ENCODE results near the gene DLK2. TPM values are rescaled to one million over a fixed set of nuclear protein-coding genes. Genes with fewer than 3 reads are reported as not detected.

Gene DLK2, protein sequence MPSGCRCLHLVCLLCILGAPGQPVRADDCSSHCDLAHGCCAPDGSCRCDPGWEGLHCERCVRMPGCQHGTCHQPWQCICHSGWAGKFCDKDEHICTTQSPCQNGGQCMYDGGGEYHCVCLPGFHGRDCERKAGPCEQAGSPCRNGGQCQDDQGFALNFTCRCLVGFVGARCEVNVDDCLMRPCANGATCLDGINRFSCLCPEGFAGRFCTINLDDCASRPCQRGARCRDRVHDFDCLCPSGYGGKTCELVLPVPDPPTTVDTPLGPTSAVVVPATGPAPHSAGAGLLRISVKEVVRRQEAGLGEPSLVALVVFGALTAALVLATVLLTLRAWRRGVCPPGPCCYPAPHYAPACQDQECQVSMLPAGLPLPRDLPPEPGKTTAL
- 1.0 and 1.5 TPM in 2 replicates for total RNA-seq

DNA sequence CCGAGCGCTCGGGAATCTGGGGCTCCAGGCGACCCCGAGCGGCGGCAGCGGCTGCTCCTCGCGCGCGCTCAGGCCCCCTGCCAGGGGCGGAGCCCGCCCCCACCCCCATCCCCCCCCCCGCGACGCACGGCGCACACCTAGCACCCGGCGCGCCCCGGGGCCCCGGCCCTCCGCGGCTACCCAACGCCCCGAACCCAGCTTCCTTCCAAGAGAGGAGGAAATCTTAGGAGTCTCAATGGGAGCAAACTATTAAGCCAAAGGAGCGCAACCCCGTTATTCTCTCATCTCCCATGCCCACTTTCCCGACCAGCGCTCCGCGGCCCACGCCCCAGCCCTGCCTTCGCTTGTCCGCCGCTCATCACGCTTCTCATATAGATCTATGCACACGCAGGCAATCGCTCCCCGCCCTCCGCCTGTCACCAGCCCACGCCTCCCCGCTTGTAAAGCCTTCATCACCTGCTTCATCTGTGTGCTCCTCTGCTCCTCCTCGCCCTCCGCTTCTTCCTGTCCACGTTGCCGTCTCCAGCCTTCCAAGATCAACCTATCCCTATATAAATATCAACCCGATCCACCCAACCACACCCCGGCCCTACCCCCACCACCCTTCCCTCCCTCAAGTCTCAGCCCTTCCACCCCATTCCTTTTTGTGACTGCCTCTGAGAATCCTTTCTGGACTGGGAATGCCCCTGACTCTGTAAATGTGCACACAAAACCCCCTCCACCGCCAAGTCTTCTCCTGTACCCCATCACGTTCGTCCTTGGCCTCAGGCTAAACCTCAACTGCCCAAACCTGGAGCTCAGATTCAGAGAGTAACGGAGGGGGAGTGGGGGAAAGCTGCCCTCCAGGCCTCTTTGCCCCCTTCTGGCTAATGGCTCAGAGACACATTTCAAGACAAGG is at the start of gene DLK2:
TSS of gene DLK2 (minus strand) at position 18 of the 898 bp plus-strand sequence. CDS start 723 bp downstream, outside the sequence.

DNA sequence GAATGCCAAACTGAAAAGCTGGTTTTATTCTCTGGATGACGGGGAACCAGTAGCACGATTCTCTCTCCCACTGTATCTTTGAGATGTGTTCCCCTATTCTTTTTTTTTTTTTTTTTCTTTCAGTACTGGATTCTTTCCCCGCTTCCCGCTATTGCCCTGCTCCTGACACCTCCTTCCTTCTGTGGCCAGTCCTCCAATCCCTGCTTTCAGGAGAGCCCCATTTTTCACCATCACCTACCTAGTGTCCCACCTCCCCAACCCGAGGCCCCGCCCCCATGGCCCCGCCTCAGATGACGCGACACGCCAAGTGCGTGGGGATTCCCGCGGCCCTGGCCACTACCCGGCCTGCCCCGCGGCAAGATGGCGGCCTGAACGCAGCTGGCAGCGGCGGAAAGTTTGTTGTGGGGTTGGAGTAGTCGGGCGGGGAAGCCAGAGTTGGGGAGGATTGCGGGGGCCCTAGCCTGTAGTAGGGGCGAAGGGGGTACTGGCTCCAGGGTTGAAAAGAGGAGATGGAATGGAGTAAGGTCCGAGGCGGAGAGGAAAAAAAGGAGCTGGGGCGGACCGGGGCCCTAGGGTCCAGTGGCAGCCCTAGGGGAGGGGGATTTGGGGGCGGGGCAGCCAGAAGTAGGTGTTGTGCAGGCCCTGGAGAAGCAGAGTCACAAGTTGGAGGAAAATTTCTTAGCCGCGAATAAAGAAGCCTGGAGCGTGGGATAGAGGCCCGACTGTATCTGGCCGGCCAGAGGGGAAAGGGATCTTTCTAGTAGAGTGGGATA is 22.1 kb upstream of the DLK2 start, which contains the start of gene TJAP1:
TSS of gene TJAP1 (plus strand) at position 336 of the 773 bp plus-strand sequence. CDS start 21,432 bp downstream, outside the sequence.

DNA sequence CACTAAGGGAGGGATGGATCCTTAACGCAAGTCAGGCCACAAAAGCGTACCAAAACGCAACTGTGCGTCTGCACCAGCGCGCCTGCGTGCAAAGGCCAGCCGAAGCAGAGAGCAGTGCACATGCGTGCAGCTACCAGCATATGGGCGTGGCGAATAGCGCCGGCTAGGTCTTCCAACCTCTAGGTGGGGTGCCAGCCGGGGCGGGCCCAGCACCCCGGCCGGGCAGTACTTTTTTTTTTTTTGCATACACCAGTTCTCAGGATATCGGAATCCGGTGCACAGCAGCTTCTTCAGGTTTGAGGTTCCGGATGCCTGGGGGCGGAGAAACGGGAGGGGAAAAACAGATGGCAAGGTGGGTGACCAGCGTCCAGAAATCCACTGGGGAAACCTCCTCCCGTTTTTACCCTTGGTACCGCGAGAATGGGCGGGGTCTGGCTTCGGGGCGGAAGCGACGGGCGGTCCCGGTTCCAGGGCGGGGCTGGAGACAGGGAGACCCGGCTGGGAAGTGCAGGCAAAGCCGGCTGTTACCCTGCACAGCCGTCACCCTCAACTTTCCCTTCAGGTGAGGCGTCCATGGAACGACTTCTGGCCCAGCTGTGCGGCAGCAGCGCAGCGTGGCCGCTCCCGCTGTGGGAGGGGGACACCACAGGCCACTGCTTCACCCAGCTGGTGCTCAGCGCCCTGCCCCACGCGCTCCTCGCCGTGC is 27.8 kb downstream of the DLK2 start, which contains the start of gene ABCC10:
TSS of gene ABCC10 (plus strand) at position 136 of the 706 bp plus-strand sequence. CDS start at position 574, 438 bp downstream.

Other genes with a start within 250 kb of the DLK2 start
- 70.2 and 74.8 TPM in 2 replicates for gene DNPH1, start 226.1 kb downstream of the DLK2 start, total RNA-seq
- gene TTBK1, start 212.1 kb downstream of the DLK2 start, total RNA-seq = under 0.01 TPM in 1 of 2 replicates, not detected in the other
- gene SLC22A7, start 157.3 kb downstream of the DLK2 start, total RNA-seq = not detected in 2 replicates
- not detected in 2 replicates for gene CRIP3, start 146.7 kb downstream of the DLK2 start, total RNA-seq
- 5.4 and 6.2 TPM in 2 replicates for gene ZNF318, start 85.9 kb downstream of the DLK2 start, total RNA-seq
- gene ABCC10, start 28.0 kb downstream of the DLK2 start, total RNA-seq = 14.1 and 20.8 TPM in 2 replicates
- gene TJAP1, start 22.0 kb upstream of the DLK2 start, total RNA-seq = 18.5 and 20.4 TPM in 2 replicates
- under 0.01 and 0.15 TPM in 2 replicates for gene LRRC73, start 54.8 kb upstream of the DLK2 start, total RNA-seq
- gene YIPF3, start 61.4 kb upstream of the DLK2 start, total RNA-seq = 110 and 117 TPM in 2 replicates
- 24.2 and 27.9 TPM in 2 replicates for gene POLR1C, start 61.5 kb upstream of the DLK2 start, total RNA-seq
- 15.2 and 15.5 TPM in 2 replicates for gene XPO5, start 120.5 kb upstream of the DLK2 start, total RNA-seq
- 18.3 and 19.2 TPM in 2 replicates for gene POLH, start 120.6 kb upstream of the DLK2 start, total RNA-seq
- 49.9 and 50.6 TPM in 2 replicates for gene GTPBP2, start 173.7 kb upstream of the DLK2 start, total RNA-seq
- gene MAD2L1BP, start 180.3 kb upstream of the DLK2 start, total RNA-seq = 33.9 and 37.7 TPM in 2 replicates
- 0.67 and 0.74 TPM in 2 replicates for gene RSPH9, start 189.5 kb upstream of the DLK2 start, total RNA-seq
- 51.6 and 60.2 TPM in 2 replicates for gene MRPS18A, start 232.2 kb upstream of the DLK2 start, total RNA-seq

All from bronchus fibroblast of lung (primary cell).